ENCODE data around the gene COMMD3.

The COMMD3 gene

GRCh38 chr10:22365644-22366434 is 49.7 kb downstream of the COMMD3 start:
- H3K27ac Mint-ChIP-seq (ENCODE audit: low read depth): no peak overlapping the region
- H3K27me3 Mint-ChIP-seq: peaks cover 12% of the 10 kb centered on the region
- peaks cover 14% of the 10 kb centered on the region for H3K4me1 Mint-ChIP-seq
- no peak for ATAC-seq (replicated peaks; ENCODE audit: extremely low read depth, poor library complexity, severe bottlenecking)
- no peaks in the 10 kb centered on the region for H3K36me3 Mint-ChIP-seq (ENCODE audit: insufficient read depth)
- no peak overlapping the region for H3K4me3 Mint-ChIP-seq
- DNase-seq (ENCODE audit: low spot score in 2 of 2): no peak
- H3K9me3 Mint-ChIP-seq: no peaks in the 10 kb centered on the region

DNA sequence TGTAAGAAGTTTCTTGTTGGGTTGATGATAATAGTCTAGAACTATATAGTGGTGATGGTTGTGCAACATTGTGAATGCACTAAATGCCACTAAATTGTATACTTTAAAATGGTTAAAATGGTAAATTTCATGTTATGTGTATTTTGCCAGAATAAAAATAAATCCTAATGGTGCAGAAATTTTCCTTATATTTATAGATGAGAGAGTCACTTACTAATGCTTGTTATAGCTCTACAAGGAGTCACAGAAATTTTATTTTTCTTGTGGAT is 50.2 kb downstream of the COMMD3 start:
- Mint-ChIP-seq H3K4me1 (peaks cover 14% of the 10 kb centered on the region), H3K36me3 (ENCODE audit: insufficient read depth) (no peaks in the 10 kb centered on the region), H3K27me3 (peaks cover 12% of the 10 kb centered on the region), H3K27ac (ENCODE audit: low read depth) (no peak overlapping the region), H3K4me3 (no peak overlapping the region), H3K9me3 (no peaks in the 10 kb centered on the region)
- no peak for ATAC-seq (replicated peaks; ENCODE audit: extremely low read depth, poor library complexity, severe bottlenecking)
- DNase-seq (ENCODE audit: low spot score in 2 of 2): no peak

DNA sequence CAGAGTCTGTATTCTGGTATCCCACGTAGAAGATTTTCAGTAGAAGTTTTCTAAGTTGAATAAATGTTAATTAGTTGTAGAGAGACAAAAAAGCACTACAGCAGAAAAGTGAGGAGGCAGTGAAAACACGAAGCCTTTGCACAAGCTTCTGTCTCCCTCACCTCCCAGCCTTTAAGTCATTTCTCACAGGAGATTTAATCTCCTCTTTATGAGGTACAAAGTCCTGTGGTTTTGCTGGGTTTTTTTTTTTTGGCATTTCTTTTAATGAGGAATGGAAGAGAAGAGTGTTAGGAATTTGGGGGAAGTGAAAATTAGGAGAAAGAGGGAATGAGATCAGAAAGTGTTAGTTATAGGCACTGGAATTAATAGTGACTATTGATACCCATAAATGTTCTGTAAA is 50.6 kb downstream of the COMMD3 start:
- H3K36me3 Mint-ChIP-seq (ENCODE audit: insufficient read depth): no peaks in the 10 kb centered on the region
- H3K4me1 Mint-ChIP-seq: peaks cover 14% of the 10 kb centered on the region
- no peak overlapping the region for H3K4me3 Mint-ChIP-seq
- H3K27ac Mint-ChIP-seq (ENCODE audit: low read depth): no peak overlapping the region
- ATAC-seq (replicated peaks; ENCODE audit: extremely low read depth, poor library complexity, severe bottlenecking) (no peak), DNase-seq (ENCODE audit: low spot score in 2 of 2) (no peak)
- no peaks in the 10 kb centered on the region for H3K9me3 Mint-ChIP-seq
- peaks cover 12% of the 10 kb centered on the region for H3K27me3 Mint-ChIP-seq

DNA sequence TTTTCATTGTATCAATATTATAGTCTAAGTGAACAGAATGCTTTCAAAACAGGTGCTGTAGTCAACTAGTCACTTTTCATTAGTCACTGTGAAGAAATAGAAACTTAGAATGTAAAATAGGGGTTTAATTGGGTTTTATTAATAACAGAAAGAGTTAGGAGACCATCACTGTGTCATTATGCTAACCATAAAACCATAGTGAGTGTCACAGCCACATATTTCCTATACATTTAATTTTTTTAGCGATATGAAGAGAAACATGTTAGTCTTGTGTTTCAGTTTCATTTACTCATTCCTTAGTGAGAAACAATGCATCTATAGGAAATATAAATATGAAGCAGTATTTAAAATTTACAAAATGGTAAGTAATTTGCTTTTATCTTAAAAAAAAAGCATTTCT is 51.3 kb downstream of the COMMD3 start:
- no peak overlapping the region for H3K4me3 Mint-ChIP-seq
- no peaks in the 10 kb centered on the region for H3K36me3 Mint-ChIP-seq (ENCODE audit: insufficient read depth)
- peak overlapping the region; percentile 41 for H3K27ac Mint-ChIP-seq (ENCODE audit: low read depth)
- no peaks in the 10 kb centered on the region for H3K9me3 Mint-ChIP-seq
- no peak for DNase-seq (ENCODE audit: low spot score in 2 of 2)
- ATAC-seq (replicated peaks; ENCODE audit: extremely low read depth, poor library complexity, severe bottlenecking): peak; percentile 24
- H3K27me3 Mint-ChIP-seq: peaks cover 12% of the 10 kb centered on the region
- peaks cover 14% of the 10 kb centered on the region for H3K4me1 Mint-ChIP-seq

DNA sequence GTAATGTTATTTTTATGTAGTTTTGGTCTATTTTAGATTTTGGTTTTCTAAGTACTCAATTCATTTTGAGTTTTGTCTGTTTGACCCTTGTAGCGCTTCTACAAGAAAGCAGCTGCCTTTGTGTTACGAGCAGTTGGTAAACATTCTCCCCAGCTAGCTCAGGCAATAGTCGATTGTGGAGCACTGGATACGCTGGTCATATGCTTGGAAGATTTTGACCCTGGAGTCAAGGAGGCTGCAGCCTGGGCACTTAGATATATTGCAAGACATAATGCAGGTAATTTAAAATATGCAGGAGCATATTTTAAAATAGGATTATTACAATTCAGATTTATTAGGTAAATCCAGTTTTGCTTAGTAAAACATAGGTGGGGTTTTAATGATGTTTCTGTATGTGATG is 52.2 kb downstream of the COMMD3 start:
- DNase-seq (ENCODE audit: low spot score in 2 of 2) (no peak), ATAC-seq (replicated peaks; ENCODE audit: extremely low read depth, poor library complexity, severe bottlenecking) (no peak)
- no peak overlapping the region for H3K4me3 Mint-ChIP-seq
- H3K27me3 Mint-ChIP-seq: peaks cover 12% of the 10 kb centered on the region
- H3K36me3 Mint-ChIP-seq (ENCODE audit: insufficient read depth): no peaks in the 10 kb centered on the region
- peaks cover 14% of the 10 kb centered on the region for H3K4me1 Mint-ChIP-seq
- H3K9me3 Mint-ChIP-seq: no peaks in the 10 kb centered on the region
- no peak overlapping the region for H3K27ac Mint-ChIP-seq (ENCODE audit: low read depth)

GRCh38 chr10:22368981-22369380 is 52.8 kb downstream of the COMMD3 start:
- H3K4me3 Mint-ChIP-seq: no peak overlapping the region
- no peak for DNase-seq (ENCODE audit: low spot score in 2 of 2)
- peaks cover 12% of the 10 kb centered on the region for H3K27me3 Mint-ChIP-seq
- no peaks in the 10 kb centered on the region for H3K9me3 Mint-ChIP-seq
- peaks cover 14% of the 10 kb centered on the region for H3K4me1 Mint-ChIP-seq
- ATAC-seq (replicated peaks; ENCODE audit: extremely low read depth, poor library complexity, severe bottlenecking): no peak
- H3K27ac Mint-ChIP-seq (ENCODE audit: low read depth): no peak overlapping the region
- no peaks in the 10 kb centered on the region for H3K36me3 Mint-ChIP-seq (ENCODE audit: insufficient read depth)

- Mint-ChIP-seq H3K27ac (ENCODE audit: low read depth) (no peak overlapping the region), H3K9me3 (no peaks in the 10 kb centered on the region), H3K4me3 (no peak overlapping the region), H3K4me1 (peaks cover 14% of the 10 kb centered on the region), H3K36me3 (ENCODE audit: insufficient read depth) (no peaks in the 10 kb centered on the region), H3K27me3 (peaks cover 12% of the 10 kb centered on the region)
- ATAC-seq (replicated peaks; ENCODE audit: extremely low read depth, poor library complexity, severe bottlenecking): no peak
- DNase-seq (ENCODE audit: low spot score in 2 of 2): no peak
Observed at GRCh38 chr10:22369434-22370072, 53.4 kb downstream of the COMMD3 start.

All from central memory CD8-positive, alpha-beta T cell (primary cell).